A549 (cell line): ENCODE results near the gene COX4I2. TPM values are rescaled to one million over a fixed set of nuclear protein-coding genes. Genes with fewer than 3 reads are reported as not detected.
A peak's percentile ranks its signal among the peaks of the same experiment; 100 is the strongest.

Source experiments
- ATAC-seq, 2 experiments: fragments of 200-7000 bp in 1 of 2; fragments of >200 bp in 1 of 2; cut with Nextera tagmentation in 1 of 2; cut with Tn5 transposase in 1 of 2; 3 replicates each; pipeline versions ENCODE4 v1.8.0 to v1.9.1; 2018 to 2020; ENCODE audit warnings: mild to moderate bottlenecking in 1 of 2, moderate library complexity in 1 of 2
- CTCF ChIA-PET: fragments of 300-600 bp; sonication (Branson Sonifier 250); formaldehyde crosslinking; extraction: SDS; loops from one replicate; lab custom pipeline; 2021; ENCODE audit warnings: antibody characterized with exemption, inconsistent platforms; lab: Yijun Ruan, JAX
- POLR2A ChIA-PET: fragments of 350-600 bp; formaldehyde crosslinking; extraction: SDS; loops from one replicate; lab custom pipeline; 2021; ENCODE audit warnings: antibody characterized with exemption, inconsistent platforms; lab: Yijun Ruan, JAX
- DNase-seq, 2 experiments: peaks; one replicate each; pipeline versions ENCODE4 v3.0.0 to v3.0.0-alpha.2; 2011 to 2016; ENCODE audit warnings: low read depth in 1 of 2, low spot score in 1 of 2
- FAIRE-seq: peaks from 2 replicates; lab custom pipeline; 2011; peaks lifted over from hg19 to GRCh38; lab: Jason Lieb, UNC
- H3K27ac ChIP-seq, 2 experiments: fragments of >200 bp; sonication (Bioruptor Twin); formaldehyde crosslinking; 3 replicates each; pipeline ENCODE4 v1.5.1; 2016 to 2017
- H3K4me1 ChIP-seq: fragments of >200 bp; sonication (Bioruptor Twin); formaldehyde crosslinking; 3 replicates; pipeline ENCODE4 v1.6.1; 2016
- H3K4me2 ChIP-seq: fragments of >200 bp; sonication (Bioruptor Twin); formaldehyde crosslinking; 3 replicates; pipeline ENCODE4 v1.6.1; 2016
- H3K4me3 ChIP-seq: fragments of >200 bp; sonication (Bioruptor Twin); formaldehyde crosslinking; 3 replicates; pipeline ENCODE4 v1.5.1; 2016
- H3K9me3 ChIP-seq: fragments of >200 bp; sonication (Bioruptor Twin); formaldehyde crosslinking; 3 replicates; pipeline ENCODE4 v1.6.1; 2016
- CBX8 ChIP-seq: fragments of 200-600 bp; sonication (generic); IDR thresholded peaks from 2 replicates; pipeline ENCODE4 v1.6.1; 2016
- CHD2 ChIP-seq: fragments of 150-350 bp; IDR thresholded peaks from 2 replicates; pipeline ENCODE4 v1.6.1; 2014; ENCODE audit warnings: low read length; ENCODE audit not compliant: partially characterized antibody
- CHD4 ChIP-seq: fragments of 200-600 bp; sonication (generic); IDR thresholded peaks from 2 replicates; pipeline ENCODE4 v1.6.1; 2016; ENCODE audit warnings: antibody characterized with exemption, mild to moderate bottlenecking, borderline replicate concordance
- EHF ChIP-seq: fragments of 250-450 bp; sonication (Bioruptor Pico); IDR thresholded peaks from 2 replicates; pipeline ENCODE4 v1.5.0; 2020; ENCODE audit warnings: mild to moderate bottlenecking
- EHMT2 ChIP-seq: fragments of 200-600 bp; sonication (generic); IDR thresholded peaks from 2 replicates; pipeline ENCODE4 v1.6.1; 2016; ENCODE audit warnings: antibody characterized with exemption, low read depth, mild to moderate bottlenecking, moderate library complexity
- EP300 ChIP-seq, 2 experiments: fragments of >200 bp; sonication (Bioruptor Twin); formaldehyde crosslinking; IDR thresholded peaks; 2 replicates in 1 of 2; 3 replicates in 1 of 2; pipeline ENCODE4 v1.6.1; 2016 to 2017
- ESRRA ChIP-seq: fragments of 150-350 bp; IDR thresholded peaks from 2 replicates; pipeline ENCODE4 v1.6.1; 2014; ENCODE audit warnings: mild to moderate bottlenecking, low read length, borderline replicate concordance
- FOSL2 ChIP-seq, 2 experiments: fragments of 450-650 bp in 1 of 2; fragments of >200 bp in 1 of 2; sonication (Bioruptor Twin) in 1 of 2; formaldehyde crosslinking; IDR thresholded peaks; 2 replicates each; pipeline versions ENCODE4 v1.5.0 to v1.6.1; 2016 to 2020; ENCODE audit warnings: mild to moderate bottlenecking in 1 of 2, moderate library complexity in 1 of 2
- FOXS1 ChIP-seq: fragments of 250-450 bp; sonication (Bioruptor Pico); IDR thresholded peaks from 2 replicates; pipeline ENCODE4 v1.5.0; 2020; ENCODE audit warnings: mild to moderate bottlenecking, moderate library complexity
- HDAC2 ChIP-seq: fragments of 200-600 bp; sonication (generic); IDR thresholded peaks from 2 replicates; pipeline ENCODE4 v1.6.1; 2016
- HEYL ChIP-seq: fragments of 250-450 bp; sonication (Bioruptor Pico); IDR thresholded peaks from 2 replicates; pipeline ENCODE4 v1.8.0; 2021; ENCODE audit warnings: mild to moderate bottlenecking, moderate library complexity
- HOXA7 ChIP-seq: fragments of 250-450 bp; sonication (Bioruptor Pico); IDR thresholded peaks from 2 replicates; pipeline ENCODE4 v1.5.0; 2020; ENCODE audit warnings: mild to moderate bottlenecking, moderate library complexity
- HOXB13 ChIP-seq: fragments of 250-450 bp; sonication (Bioruptor Pico); IDR thresholded peaks from 2 replicates; pipeline ENCODE4 v1.5.0; 2020; ENCODE audit warnings: low read depth, mild to moderate bottlenecking, moderate library complexity
- JUN ChIP-seq, 2 experiments: fragments of >200 bp; sonication (Bioruptor Twin); formaldehyde crosslinking; IDR thresholded peaks; 2 replicates in 1 of 2; 3 replicates in 1 of 2; pipeline ENCODE4 v1.6.1; 2016 to 2017
- JUNB ChIP-seq: fragments of >200 bp; sonication (Bioruptor Twin); formaldehyde crosslinking; IDR thresholded peaks from 2 replicates; pipeline ENCODE4 v1.6.1; 2016
- KDM1A ChIP-seq: fragments of 200-600 bp; sonication (generic); IDR thresholded peaks from 2 replicates; pipeline ENCODE4 v1.6.1; 2016; ENCODE audit warnings: low read depth, mild to moderate bottlenecking
- KDM5A ChIP-seq: fragments of 200-600 bp; sonication (generic); IDR thresholded peaks from 2 replicates; pipeline ENCODE4 v1.6.1; 2016; ENCODE audit warnings: antibody characterized with exemption, mild to moderate bottlenecking
- MAZ ChIP-seq: fragments of 150-350 bp; IDR thresholded peaks from 2 replicates; pipeline ENCODE4 v1.6.1; 2014; ENCODE audit warnings: antibody characterized with exemption, low read depth, low read length, borderline replicate concordance
- MYC ChIP-seq: IDR thresholded peaks from 2 replicates; pipeline ENCODE4 v1.6.1; 2012; ENCODE audit warnings: mild to moderate bottlenecking, inconsistent platforms, low read length, improper control_type of control experiment, borderline replicate concordance
- NFE2L2 ChIP-seq: fragments of 150-350 bp; conservative IDR thresholded peaks from 2 replicates; pipeline ENCODE4 v1.6.1; 2014; ENCODE audit warnings: low read length
- NPAS2 ChIP-seq: fragments of 250-450 bp; sonication (Bioruptor Pico); IDR thresholded peaks from 2 replicates; pipeline ENCODE4 v1.8.0; 2022; ENCODE audit warnings: mild to moderate bottlenecking, moderate library complexity, borderline replicate concordance
- NR3C1 ChIP-seq: fragments of >200 bp; sonication (Bioruptor Twin); formaldehyde crosslinking; IDR thresholded peaks from 3 replicates; pipeline ENCODE4 v1.6.1; 2017
- PHF8 ChIP-seq: fragments of 200-600 bp; sonication (generic); IDR thresholded peaks from 2 replicates; pipeline ENCODE4 v1.6.1; 2016; ENCODE audit warnings: low read depth, mild to moderate bottlenecking, antibody characterized with exemption, moderate library complexity, borderline replicate concordance
- POLR2AphosphoS2 ChIP-seq: conservative IDR thresholded peaks from 2 replicates; pipeline ENCODE4 v1.6.1; 2012; ENCODE audit warnings: low read length, improper control_type of control experiment, inconsistent platforms
- RAD21 ChIP-seq, 2 experiments: fragments of >200 bp in 1 of 2; sonication (Bioruptor Twin) in 1 of 2; formaldehyde crosslinking in 1 of 2; IDR thresholded peaks in 1 of 2; conservative IDR thresholded peaks in 1 of 2; 2 replicates in 1 of 2; 3 replicates in 1 of 2; pipeline ENCODE4 v1.6.1; 2012 to 2018; ENCODE audit warnings: inconsistent platforms in 1 of 2
- RCOR1 ChIP-seq: fragments of 150-350 bp; IDR thresholded peaks from 2 replicates; pipeline ENCODE4 v1.6.1; 2014; ENCODE audit warnings: antibody characterized with exemption, low read length, low read depth
- RFX5 ChIP-seq: fragments of 450-650 bp; IDR thresholded peaks from 2 replicates; pipeline ENCODE4 v1.7.1; 2014; ENCODE audit warnings: antibody characterized with exemption, mild to moderate bottlenecking, moderate library complexity
- RNF2 ChIP-seq: fragments of 200-600 bp; sonication (generic); IDR thresholded peaks from 2 replicates; pipeline ENCODE4 v1.6.1; 2016; ENCODE audit warnings: low read depth, mild to moderate bottlenecking, antibody characterized with exemption, moderate library complexity, borderline replicate concordance
- TFCP2L1 ChIP-seq: fragments of 250-450 bp; sonication (Bioruptor Pico); IDR thresholded peaks from 2 replicates; pipeline ENCODE4 v1.5.0; 2021; ENCODE audit warnings: mild to moderate bottlenecking
- ZC3H11A ChIP-seq: fragments of 450-650 bp; IDR thresholded peaks from 2 replicates; pipeline ENCODE4 v1.6.1; 2014; ENCODE audit warnings: antibody characterized with exemption, mild to moderate bottlenecking
- ZFP36 ChIP-seq: fragments of 450-650 bp; IDR thresholded peaks from 2 replicates; pipeline ENCODE4 v1.6.1; 2014; ENCODE audit warnings: borderline replicate concordance; ENCODE audit not compliant: partially characterized antibody
- WGBS: methylation state at CpG from one replicate; pipeline ENCODE4 v1.1.6; 2017; ENCODE audit errors: missing lambda C conversion rate; 5-methylcytosine and 5-hydroxymethylcytosine counted together
- polyA plus RNA-seq, 4 experiments: library from polyadenylated mRNA; depleted of rRNA in 3 of 4; stranded (reverse); fragments of >200 nt; fragmentation: RNase III in 1 of 4; extraction: RNeasy Plus Mini Kit Qiagen cat#74134 plus additional on column Dnase treatment in 1 of 4; gene quantifications; 2 replicates in 3 of 4; 3 replicates in 1 of 4; pipeline ENCODE4 v1.2.3, GENCODE V29; 2011 to 2017
- TF ChIP-seq, protein P1 (sequence below): fragments of 250-450 bp; sonication (Bioruptor Pico); IDR thresholded peaks from 2 replicates; pipeline ENCODE4 v1.5.0; 2020; ENCODE audit warnings: low read depth, mild to moderate bottlenecking, moderate library complexity
- TF ChIP-seq, protein P2 (sequence below): IDR thresholded peaks from 2 replicates; pipeline ENCODE4 v1.6.1; 2012; ENCODE audit warnings: low read depth, borderline replicate concordance
- TF ChIP-seq, protein P3 (sequence below): fragments of >200 bp; sonication (Bioruptor Twin); formaldehyde crosslinking; IDR thresholded peaks from 3 replicates; pipeline ENCODE4 v1.6.1; 2016
- TF ChIP-seq, protein P4 (sequence below): fragments of 450-650 bp; IDR thresholded peaks from 2 replicates; pipeline ENCODE4 v1.6.1; 2014; ENCODE audit warnings: antibody characterized with exemption
- TF ChIP-seq, protein P5 (sequence below): fragments of >200 bp; sonication (Bioruptor Twin); formaldehyde crosslinking; IDR thresholded peaks from 3 replicates; pipeline ENCODE4 v1.5.1; 2016

The COX4I2 gene
- polyA plus RNA-seq, 2 of the 4 experiments (the other 2 are of a cell fraction) = not detected

DNA sequence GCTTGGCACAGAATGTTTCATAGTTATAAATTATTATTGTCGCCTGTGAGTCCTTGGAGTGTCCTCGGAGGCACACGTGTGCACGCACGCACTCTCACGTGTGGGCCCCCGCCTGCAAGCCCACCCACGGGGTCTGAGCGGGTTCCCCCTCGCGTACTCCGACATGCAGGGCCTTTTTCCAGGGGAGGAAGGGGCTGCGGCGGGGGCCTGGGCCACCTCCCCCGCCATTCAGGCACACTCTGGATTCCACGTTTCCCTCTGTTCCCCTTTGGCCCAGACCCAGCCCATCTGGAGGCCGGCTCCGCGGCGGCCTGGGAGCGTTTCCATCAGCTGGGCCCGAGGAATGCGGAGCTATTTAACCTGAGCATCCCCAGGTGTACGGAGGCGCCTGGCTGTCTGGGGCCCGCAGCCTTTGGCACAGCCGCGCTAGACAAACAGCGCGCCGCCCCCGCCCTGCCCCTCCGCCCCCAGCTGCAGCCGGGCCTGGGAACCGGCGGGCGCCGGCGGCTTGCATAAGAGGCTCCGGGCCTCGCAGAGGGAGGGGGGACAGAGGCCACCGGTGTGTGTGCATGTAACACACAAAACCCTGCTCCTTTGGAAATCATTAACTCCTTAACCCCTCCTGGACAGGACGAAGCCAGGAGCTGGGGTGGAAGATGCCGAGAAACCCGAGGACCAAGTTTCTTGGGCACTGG, 29.3 kb upstream of the COX4I2 start:
- ATAC-seq = peak; percentile 33 to 52
- Histone ChIP-seq H3K27ac (peak overlapping the region; percentile 97 to 98), H3K4me1 (peaks cover 57% of the 10 kb centered on the region), H3K4me2 (peak overlapping the region; percentile 90), H3K4me3 (peak overlapping the region; percentile 93), H3K9me3 (no peaks in the 10 kb centered on the region)
- ChIA-PET POLR2A (interaction anchor here (0.6 to 8.1 kb wide), 13 partner anchors 12 to 114 kb away, joined by 3 to 265 read pairs (median 5); partner anchors contain the start of gene BCL2L1), CTCF (interaction anchor here (0.8 to 25.0 kb wide), 7 partner anchors 12 to 54 kb away, joined by 3 to 966 read pairs (median 19); a partner anchor contains a TSS)
- no peak for FAIRE-seq
- under 1% methylated on average over 28 of the region's 45 CpGs for WGBS
- DNase-seq = peak; percentile 95 to 98
- TF ChIP-seq JUNB = peak; percentile 65
- TF ChIP-seq HOXA7 (CRISPR knock-in tag) = 0 out of 2 replicates have a peak, but pooled peaks have one; percentile 25
- no peak for TF ChIP-seq CBX8
- no peak for TF ChIP-seq HDAC2
- peak; percentile 23 to 39; a peak in 3 of 5 replicates for TF ChIP-seq RAD21 (conservative IDR thresholded peaks at IDR 0.05 in 1 of 2, IDR thresholded peaks at IDR 0.05 in 1 of 2)
- TF ChIP-seq NR3C1 = no peak
- no peak for TF ChIP-seq FOSL2 (IDR thresholded peaks at IDR 0.05)
- TF ChIP-seq FOSL2 (CRISPR knock-in tag; IDR thresholded peaks at IDR 0.05) = peak; percentile 73
- TF ChIP-seq CHD4 = no peak
- peak; percentile 95 for TF ChIP-seq TFCP2L1 (CRISPR knock-in tag)
- peak; percentile 72; the same call in 1 of the 2 replicates for TF ChIP-seq HOXB13 (CRISPR knock-in tag)
- TF ChIP-seq CHD2 = no peak
- no peak for TF ChIP-seq NFE2L2
- TF ChIP-seq JUN (IDR thresholded peaks at IDR 0.05) = peak; percentile 94 to 98
- TF ChIP-seq PHF8 = no peak
- no peak for TF ChIP-seq EHMT2
- peak; percentile 96 to 99; a peak in 4 of 5 replicates for TF ChIP-seq EP300 (IDR thresholded peaks at IDR 0.05)
- TF ChIP-seq KDM1A = no peak
- peak; percentile 54; the same call in 1 of the 2 replicates for TF ChIP-seq MAZ
- peak; percentile 88; the same call in 1 of the 2 replicates for TF ChIP-seq HEYL
- TF ChIP-seq FOXS1 (CRISPR knock-in tag) = peak; percentile 76; the same call in 1 of the 2 replicates
- TF ChIP-seq MYC = peak; percentile 78; the same call in 1 of the 2 replicates
- TF ChIP-seq, protein P1, sequence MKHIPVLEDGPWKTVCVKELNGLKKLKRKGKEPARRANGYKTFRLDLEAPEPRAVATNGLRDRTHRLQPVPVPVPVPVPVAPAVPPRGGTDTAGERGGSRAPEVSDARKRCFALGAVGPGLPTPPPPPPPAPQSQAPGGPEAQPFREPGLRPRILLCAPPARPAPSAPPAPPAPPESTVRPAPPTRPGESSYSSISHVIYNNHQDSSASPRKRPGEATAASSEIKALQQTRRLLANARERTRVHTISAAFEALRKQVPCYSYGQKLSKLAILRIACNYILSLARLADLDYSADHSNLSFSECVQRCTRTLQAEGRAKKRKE (CRISPR knock-in tag) = peak; percentile 54; the same call in 1 of the 2 replicates
- TF ChIP-seq ESRRA = peak; percentile 68
- no peak for TF ChIP-seq RNF2
- peak; percentile 93 for TF ChIP-seq NPAS2
- TF ChIP-seq, protein P2, sequence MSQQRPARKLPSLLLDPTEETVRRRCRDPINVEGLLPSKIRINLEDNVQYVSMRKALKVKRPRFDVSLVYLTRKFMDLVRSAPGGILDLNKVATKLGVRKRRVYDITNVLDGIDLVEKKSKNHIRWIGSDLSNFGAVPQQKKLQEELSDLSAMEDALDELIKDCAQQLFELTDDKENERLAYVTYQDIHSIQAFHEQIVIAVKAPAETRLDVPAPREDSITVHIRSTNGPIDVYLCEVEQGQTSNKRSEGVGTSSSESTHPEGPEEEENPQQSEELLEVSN = peak; percentile 68; the same call in 1 of the 2 replicates
- TF ChIP-seq RCOR1 = no peak
- TF ChIP-seq ZFP36 = no peak
- TF ChIP-seq, protein P3, sequence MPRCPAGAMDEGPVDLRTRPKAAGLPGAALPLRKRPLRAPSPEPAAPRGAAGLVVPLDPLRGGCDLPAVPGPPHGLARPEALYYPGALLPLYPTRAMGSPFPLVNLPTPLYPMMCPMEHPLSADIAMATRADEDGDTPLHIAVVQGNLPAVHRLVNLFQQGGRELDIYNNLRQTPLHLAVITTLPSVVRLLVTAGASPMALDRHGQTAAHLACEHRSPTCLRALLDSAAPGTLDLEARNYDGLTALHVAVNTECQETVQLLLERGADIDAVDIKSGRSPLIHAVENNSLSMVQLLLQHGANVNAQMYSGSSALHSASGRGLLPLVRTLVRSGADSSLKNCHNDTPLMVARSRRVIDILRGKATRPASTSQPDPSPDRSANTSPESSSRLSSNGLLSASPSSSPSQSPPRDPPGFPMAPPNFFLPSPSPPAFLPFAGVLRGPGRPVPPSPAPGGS = peak; percentile 96
- TF ChIP-seq, protein P4, sequence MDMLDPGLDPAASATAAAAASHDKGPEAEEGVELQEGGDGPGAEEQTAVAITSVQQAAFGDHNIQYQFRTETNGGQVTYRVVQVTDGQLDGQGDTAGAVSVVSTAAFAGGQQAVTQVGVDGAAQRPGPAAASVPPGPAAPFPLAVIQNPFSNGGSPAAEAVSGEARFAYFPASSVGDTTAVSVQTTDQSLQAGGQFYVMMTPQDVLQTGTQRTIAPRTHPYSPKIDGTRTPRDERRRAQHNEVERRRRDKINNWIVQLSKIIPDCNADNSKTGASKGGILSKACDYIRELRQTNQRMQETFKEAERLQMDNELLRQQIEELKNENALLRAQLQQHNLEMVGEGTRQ = peak; percentile 74
- peak; percentile 90 for TF ChIP-seq EHF (CRISPR knock-in tag)
- TF ChIP-seq, protein P5, sequence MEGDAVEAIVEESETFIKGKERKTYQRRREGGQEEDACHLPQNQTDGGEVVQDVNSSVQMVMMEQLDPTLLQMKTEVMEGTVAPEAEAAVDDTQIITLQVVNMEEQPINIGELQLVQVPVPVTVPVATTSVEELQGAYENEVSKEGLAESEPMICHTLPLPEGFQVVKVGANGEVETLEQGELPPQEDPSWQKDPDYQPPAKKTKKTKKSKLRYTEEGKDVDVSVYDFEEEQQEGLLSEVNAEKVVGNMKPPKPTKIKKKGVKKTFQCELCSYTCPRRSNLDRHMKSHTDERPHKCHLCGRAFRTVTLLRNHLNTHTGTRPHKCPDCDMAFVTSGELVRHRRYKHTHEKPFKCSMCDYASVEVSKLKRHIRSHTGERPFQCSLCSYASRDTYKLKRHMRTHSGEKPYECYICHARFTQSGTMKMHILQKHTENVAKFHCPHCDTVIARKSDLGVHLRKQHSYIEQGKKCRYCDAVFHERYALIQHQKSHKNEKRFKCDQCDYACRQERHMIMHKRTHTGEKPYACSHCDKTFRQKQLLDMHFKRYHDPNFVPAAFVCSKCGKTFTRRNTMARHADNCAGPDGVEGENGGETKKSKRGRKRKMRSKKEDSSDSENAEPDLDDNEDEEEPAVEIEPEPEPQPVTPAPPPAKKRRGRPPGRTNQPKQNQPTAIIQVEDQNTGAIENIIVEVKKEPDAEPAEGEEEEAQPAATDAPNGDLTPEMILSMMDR = no peak
- TF ChIP-seq ZC3H11A = no peak
- no peak for TF ChIP-seq KDM5A
- no peak for TF ChIP-seq POLR2AphosphoS2
- 0 out of 2 replicates have a peak, but pooled peaks have one; percentile 49 for TF ChIP-seq RFX5
